Mesendoderm (in vitro differentiated cells): Measurements from ENCODE around the gene CRHR2.

ENCODE experiments used
- DNase-seq: peaks from one replicate; pipeline ENCODE4 v3.0.0; 2013
- H2AK5ac ChIP-seq: 2 replicates; pipeline ENCODE4 v1.6.1; 2013; ENCODE audit warnings: low read length, inconsistent platforms
- H2BK120ac ChIP-seq: 2 replicates; pipeline ENCODE4 v1.6.1; 2013; ENCODE audit warnings: low read depth, mild to moderate bottlenecking, low read length, moderate library complexity, mixed read lengths
- H2BK15ac ChIP-seq: replicated peaks from 2 replicates; pipeline ENCODE4 v1.6.1; 2013; ENCODE audit warnings: low read depth, mild to moderate bottlenecking, moderate library complexity
- H2BK5ac ChIP-seq: 2 replicates; pipeline ENCODE4 v1.6.1; 2013; ENCODE audit warnings: low read length, inconsistent platforms
- H3K18ac ChIP-seq: 2 replicates; pipeline ENCODE4 v1.6.1; 2013; ENCODE audit warnings: mild to moderate bottlenecking, low read length, mixed read lengths
- H3K23ac ChIP-seq: one replicate; pipeline ENCODE4 v1.6.1; 2013; ENCODE audit warnings: low read length
- H3K27ac ChIP-seq: 2 replicates; pipeline ENCODE4 v1.5.1; 2013; ENCODE audit warnings: low read depth, mild to moderate bottlenecking, inconsistent platforms, low read length, moderate library complexity
- H3K27me3 ChIP-seq: 2 replicates; pipeline ENCODE4 v1.6.1; 2013; ENCODE audit warnings: low read length, control low read depth, mild to moderate bottlenecking, inconsistent platforms; ENCODE audit not compliant: insufficient read depth, poor library complexity
- H3K36me3 ChIP-seq: 2 replicates; pipeline ENCODE4 v1.6.1; 2013; ENCODE audit warnings: low read length, inconsistent platforms; ENCODE audit not compliant: control insufficient read depth, insufficient read depth
- H3K4ac ChIP-seq: one replicate; pipeline ENCODE4 v1.6.1; 2013; ENCODE audit warnings: low read depth, mild to moderate bottlenecking, low read length, moderate library complexity
- H3K4me1 ChIP-seq: 2 replicates; pipeline ENCODE4 v1.6.1; 2013; ENCODE audit warnings: low read depth, low read length, inconsistent platforms; ENCODE audit not compliant: control insufficient read depth
- H3K4me2 ChIP-seq: 2 replicates; pipeline ENCODE4 v1.6.1; 2013; ENCODE audit warnings: low read length
- H3K4me3 ChIP-seq: 2 replicates; pipeline ENCODE4 v1.5.1; 2013; ENCODE audit warnings: mild to moderate bottlenecking, low read length
- H3K56ac ChIP-seq: one replicate; pipeline ENCODE4 v1.6.1; 2013; ENCODE audit warnings: low read length
- H3K79me1 ChIP-seq: 2 replicates; pipeline ENCODE4 v1.6.1; 2013; ENCODE audit warnings: low read length, inconsistent platforms
- H3K79me2 ChIP-seq: 2 replicates; pipeline ENCODE4 v1.6.1; 2013; ENCODE audit warnings: mild to moderate bottlenecking, low read length; ENCODE audit not compliant: control insufficient read depth, insufficient read depth
- H3K9ac ChIP-seq: 2 replicates; pipeline ENCODE4 v1.6.1; 2013; ENCODE audit warnings: low read length, inconsistent platforms
- H4K5ac ChIP-seq: one replicate; pipeline ENCODE4 v1.6.1; 2013; ENCODE audit warnings: low read length
- H4K8ac ChIP-seq: one replicate; pipeline ENCODE4 v1.6.1; 2013; ENCODE audit warnings: low read depth, mild to moderate bottlenecking, control low read depth, low read length, moderate library complexity
- WGBS: extraction: QIAGEN DNeasy Blood & Tissue Kit; methylation state at CpG from one replicate; pipeline ENCODE4 v1.1.7; 2013; ENCODE audit warnings: low lambda C conversion rate, missing lambda C conversion rate; ENCODE audit not compliant: insufficient coverage; ENCODE audit errors: extremely low coverage; 5-methylcytosine and 5-hydroxymethylcytosine counted together

Gene CRHR2

GRCh38 chr7:30660331-30661255 is 21.7 kb downstream of the CRHR2 start:
- no peaks in the 10 kb centered on the region for H3K36me3 ChIP-seq
- H3K4ac ChIP-seq: no peak overlapping the region
- H2BK5ac ChIP-seq: no peak overlapping the region
- H2BK120ac ChIP-seq: no peak overlapping the region
- H3K9ac ChIP-seq: no peak overlapping the region
- no peaks in the 10 kb centered on the region for H3K79me2 ChIP-seq
- WGBS: no CpG with 5 or more reads among the region's 16 CpGs
- no peak overlapping the region for H2BK15ac ChIP-seq
- H3K4me1 ChIP-seq: no peaks in the 10 kb centered on the region
- H3K56ac ChIP-seq: no peak overlapping the region
- H3K23ac ChIP-seq: no peak overlapping the region
- DNase-seq: no peak
- H3K4me2 ChIP-seq: no peak overlapping the region
- no peak overlapping the region for H2AK5ac ChIP-seq
- no peak overlapping the region for H3K18ac ChIP-seq
- no peak overlapping the region for H4K8ac ChIP-seq
- H3K4me3 ChIP-seq: no peak overlapping the region
- no peak overlapping the region for H3K27ac ChIP-seq
- no peak overlapping the region for H4K5ac ChIP-seq
- H3K79me1 ChIP-seq: no peaks in the 10 kb centered on the region
- no peaks in the 10 kb centered on the region for H3K27me3 ChIP-seq

GRCh38 chr7:30659312-30659711 is 22.9 kb downstream of the CRHR2 start:
- no peaks in the 10 kb centered on the region for H3K79me1 ChIP-seq
- H2BK15ac ChIP-seq: no peak overlapping the region
- no peak overlapping the region for H4K8ac ChIP-seq
- WGBS: no CpG with 5 or more reads among the region's 3 CpGs
- no peaks in the 10 kb centered on the region for H3K4me1 ChIP-seq
- H3K79me2 ChIP-seq: no peaks in the 10 kb centered on the region
- no peak for DNase-seq
- H3K4ac ChIP-seq: no peak overlapping the region
- no peak overlapping the region for H3K56ac ChIP-seq
- H3K23ac ChIP-seq: no peak overlapping the region
- no peaks in the 10 kb centered on the region for H3K27me3 ChIP-seq
- H3K18ac ChIP-seq: no peak overlapping the region
- no peak overlapping the region for H2BK120ac ChIP-seq
- H3K4me3 ChIP-seq: no peak overlapping the region
- H3K27ac ChIP-seq: no peak overlapping the region
- no peak overlapping the region for H4K5ac ChIP-seq
- H2AK5ac ChIP-seq: no peak overlapping the region
- no peak overlapping the region for H3K9ac ChIP-seq
- no peaks in the 10 kb centered on the region for H3K36me3 ChIP-seq
- H3K4me2 ChIP-seq: no peak overlapping the region
- H2BK5ac ChIP-seq: no peak overlapping the region

- no peak overlapping the region for H2BK5ac ChIP-seq
- no peak overlapping the region for H3K4me3 ChIP-seq
- no peak overlapping the region for H2BK15ac ChIP-seq
- H3K79me2 ChIP-seq: no peaks in the 10 kb centered on the region
- no peak overlapping the region for H3K18ac ChIP-seq
- no peak overlapping the region for H3K4me2 ChIP-seq
- H2BK120ac ChIP-seq: no peak overlapping the region
- H3K23ac ChIP-seq: no peak overlapping the region
- no peak overlapping the region for H3K9ac ChIP-seq
- no peak overlapping the region for H4K5ac ChIP-seq
- WGBS: no CpG with 5 or more reads among the region's 3 CpGs
- H3K4me1 ChIP-seq: no peaks in the 10 kb centered on the region
- no peak overlapping the region for H3K56ac ChIP-seq
- H3K79me1 ChIP-seq: no peaks in the 10 kb centered on the region
- no peak overlapping the region for H3K4ac ChIP-seq
- H3K27ac ChIP-seq: no peak overlapping the region
- H3K36me3 ChIP-seq: no peaks in the 10 kb centered on the region
- H4K8ac ChIP-seq: no peak overlapping the region
- H2AK5ac ChIP-seq: no peak overlapping the region
- no peaks in the 10 kb centered on the region for H3K27me3 ChIP-seq
- no peak for DNase-seq
These were observed 23.7 kb downstream of the CRHR2 start for GRCh38 chr7:30658479-30659074.

GRCh38 chr7:30657131-30657530 is 25.1 kb downstream of the CRHR2 start:
- Histone ChIP-seq H3K9ac (no peak overlapping the region), H3K4me3 (no peak overlapping the region), H3K23ac (no peak overlapping the region), H3K4ac (no peak overlapping the region), H3K18ac (no peak overlapping the region), H3K4me1 (no peaks in the 10 kb centered on the region), H3K27ac (no peak overlapping the region), H4K8ac (no peak overlapping the region), H3K56ac (no peak overlapping the region), H3K79me1 (no peaks in the 10 kb centered on the region), H4K5ac (no peak overlapping the region), H3K79me2 (no peaks in the 10 kb centered on the region), H2AK5ac (no peak overlapping the region), H3K36me3 (no peaks in the 10 kb centered on the region), H2BK15ac (no peak overlapping the region), H3K27me3 (no peaks in the 10 kb centered on the region), H2BK120ac (no peak overlapping the region), H3K4me2 (no peak overlapping the region), H2BK5ac (no peak overlapping the region)
- WGBS: no CpG with 5 or more reads among the region's 2 CpGs
- no peak for DNase-seq

- Histone ChIP-seq H4K8ac (no peak overlapping the region), H3K9ac (no peak overlapping the region), H3K27ac (no peak overlapping the region), H3K56ac (no peak overlapping the region), H3K4ac (no peak overlapping the region), H2BK5ac (no peak overlapping the region), H3K79me2 (no peaks in the 10 kb centered on the region), H3K18ac (no peak overlapping the region), H3K27me3 (no peaks in the 10 kb centered on the region), H2AK5ac (no peak overlapping the region), H3K4me1 (no peaks in the 10 kb centered on the region), H2BK120ac (no peak overlapping the region), H3K4me2 (no peak overlapping the region), H4K5ac (no peak overlapping the region), H2BK15ac (no peak overlapping the region), H3K23ac (no peak overlapping the region), H3K79me1 (no peaks in the 10 kb centered on the region), H3K36me3 (no peaks in the 10 kb centered on the region), H3K4me3 (no peak overlapping the region)
- WGBS: no CpG with 5 or more reads among the region's 21 CpGs
- DNase-seq: no peak
These were observed 26.0 kb downstream of the CRHR2 start for GRCh38 chr7:30656006-30656957.
